GM12878 (cell line): ENCODE results near the gene NUMB. TPM values are rescaled to one million over a fixed set of nuclear protein-coding genes. Genes with fewer than 3 reads are reported as not detected.

Experiments used
- ATAC-seq: fragments of 200-7000 bp; cut with Tn5 transposase; 3 replicates; pipeline ENCODE4 v1.9.1; 2020; ENCODE audit warnings: mild to moderate bottlenecking, moderate library complexity
- BruUV-seq: library from RNA; stranded (reverse); fragments of 400-500 nt; replicated peaks from 2 replicates; lab custom pipeline; 2021; lab: Mats Ljungman, UMichigan
- CTCF ChIA-PET: fragments of 300-600 bp; sonication (Branson Sonifier 250); formaldehyde crosslinking; extraction: SDS; loops from one replicate; lab custom pipeline; 2021; ENCODE audit warnings: inconsistent platforms; lab: Yijun Ruan, JAX
- POLR2A ChIA-PET: fragments of 350-600 bp; formaldehyde crosslinking; extraction: SDS; loops from one replicate; lab custom pipeline; 2021; ENCODE audit warnings: inconsistent platforms; lab: Charles Lee
- RAD21 ChIA-PET: fragments of 300-600 bp; sonication (Branson Sonifier 250); formaldehyde crosslinking; loops from one replicate; lab custom pipeline; 2023; ENCODE audit warnings: antibody characterized with exemption; ENCODE audit not compliant: unreplicated experiment; lab: Charles Lee
- SMC1A ChIA-PET: fragments of 300-600 bp; sonication (Branson Sonifier 250); formaldehyde crosslinking; loops from one replicate; lab custom pipeline; 2023; ENCODE audit not compliant: unreplicated experiment, uncharacterized antibody; lab: Charles Lee
- DNase-seq: peaks from one replicate; pipeline ENCODE4 v3.0.0-alpha.2; 2011; ENCODE audit warnings: low read depth, low spot score
- FAIRE-seq: peaks from 3 replicates; lab custom pipeline; 2011; peaks lifted over from hg19 to GRCh38; lab: Jason Lieb, UNC
- H2AFZ ChIP-seq: 2 replicates; pipeline ENCODE4 v1.6.0; 2011; ENCODE audit warnings: low read depth, low read length, control low read depth; ENCODE audit not compliant: control insufficient read depth
- H3K27ac ChIP-seq: 2 replicates; pipeline ENCODE4 v1.5.1; 2011; ENCODE audit warnings: control low read depth; ENCODE audit not compliant: control insufficient read depth, insufficient read depth
- H3K27me3 ChIP-seq, 2 experiments: replicated peaks in 1 of 2; 2 replicates each; pipeline versions ENCODE4 v1.6.0 to v1.6.1; 2011; ENCODE audit warnings: low read length in 1 of 2; ENCODE audit not compliant: control insufficient read depth in 2 of 2, insufficient read depth in 2 of 2
- H3K36me3 ChIP-seq, 2 experiments: 2 replicates each; pipeline ENCODE4 v1.5.1; 2011; ENCODE audit warnings: low read length in 1 of 2; ENCODE audit not compliant: control insufficient read depth in 2 of 2, insufficient read depth in 2 of 2
- H3K4me1 ChIP-seq: 2 replicates; pipeline ENCODE4 v1.6.1; 2011; ENCODE audit warnings: mild to moderate bottlenecking, low read length, moderate library complexity, mixed read lengths; ENCODE audit not compliant: control insufficient read depth, insufficient read depth
- H3K4me2 ChIP-seq: 2 replicates; pipeline ENCODE4 v1.6.0; 2011; ENCODE audit warnings: control low read depth; ENCODE audit not compliant: control insufficient read depth, insufficient read depth
- H3K4me3 ChIP-seq: fragments of 200-600 bp; sonication (generic); 2 replicates; pipeline ENCODE4 v1.5.1; 2016
- H3K79me2 ChIP-seq: 2 replicates; pipeline ENCODE4 v1.6.0; 2011; ENCODE audit warnings: low read length; ENCODE audit not compliant: control insufficient read depth, insufficient read depth
- H3K9ac ChIP-seq: 2 replicates; pipeline ENCODE4 v1.8.0; 2011; ENCODE audit warnings: low read length, control low read depth, mixed read lengths; ENCODE audit not compliant: control insufficient read depth, insufficient read depth
- H3K9me3 ChIP-seq: replicated peaks from 3 replicates; pipeline ENCODE4 v1.5.1; 2011; ENCODE audit warnings: mild to moderate bottlenecking, low read length; ENCODE audit not compliant: control insufficient read depth, insufficient read depth
- H4K20me1 ChIP-seq: 2 replicates; pipeline ENCODE4 v1.6.0; 2011; ENCODE audit not compliant: control insufficient read depth, insufficient read depth
- IRF4 ChIP-seq: IDR thresholded peaks from 2 replicates; pipeline ENCODE4 v1.6.1; 2011; ENCODE audit warnings: low read depth, low read length
- SIN3A ChIP-seq: IDR thresholded peaks from 2 replicates; pipeline ENCODE4 v1.6.1; 2012; ENCODE audit warnings: low read depth, low read length, improper control_type of control experiment
- SREBF2 ChIP-seq: IDR thresholded peaks from 2 replicates; pipeline ENCODE4 v1.6.1; 2012; ENCODE audit warnings: mild to moderate bottlenecking, low read length
- ZBED1 ChIP-seq: IDR thresholded peaks from 2 replicates; pipeline ENCODE4 v1.6.1; 2016; ENCODE audit warnings: borderline replicate concordance
- ZSCAN29 ChIP-seq: fragments of 450-650 bp; IDR thresholded peaks from 2 replicates; pipeline ENCODE4 v1.6.1; 2017; ENCODE audit warnings: mild to moderate bottlenecking, moderate library complexity
- WGBS: methylation state at CpG from one replicate; pipeline ENCODE4 v1.1.6; 2016; ENCODE audit warnings: low lambda C conversion rate; ENCODE audit not compliant: insufficient replicate concordance, insufficient coverage; ENCODE audit errors: missing lambda C conversion rate; 5-methylcytosine and 5-hydroxymethylcytosine counted together
- in situ Hi-C: fragments of 300-500 bp; cut with MboI; formaldehyde crosslinking; loops from 9 replicates; pipeline ENCODE4 v1.14.3; 2018; ENCODE audit warnings: mixed read lengths
- intact Hi-C: fragments of 100-400 bp; cut with micrococcal nuclease; formaldehyde crosslinking; loops from one replicate; pipeline ENCODE4 v1.14.2; 2022; ENCODE audit not compliant: unreplicated experiment
- polyA plus RNA-seq, 11 experiments: library from polyadenylated mRNA; depleted of rRNA in 4 of 11; unstranded in 6 of 11; stranded (reverse) in 5 of 11; fragments of >200 nt; fragmentation: Nextera tagmentation in 4 of 11; fragmentation: Illumina TruSeq in 1 of 11; extraction: Ambion mirVana in 4 of 11; extraction: Trizol in 1 of 11; gene quantifications; 1 replicate in 1 of 11; 2 replicates in 10 of 11; pipeline versions ENCODE4 v1.2.1 to v1.2.3, GENCODE V29; 2011 to 2016; ENCODE audit warnings: inconsistent platforms in 2 of 11, missing spikeins in 2 of 11, low read depth in 1 of 11
- total RNA-seq, 4 experiments: library from RNA; depleted of rRNA in 3 of 4; stranded (reverse); fragments of >200 nt in 3 of 4; fragmentation: Illumina TruSeq in 1 of 4; extraction: Trizol in 1 of 4; gene quantifications; 2 replicates each; pipeline versions ENCODE4 v1.2.1 to v1.2.3, GENCODE V29; 2013 to 2021
- TF ChIP-seq, protein P1 (sequence below): IDR thresholded peaks from 2 replicates; pipeline ENCODE4 v1.6.1; 2012; ENCODE audit warnings: low read depth, low read length, improper control_type of control experiment
- TF ChIP-seq, protein P2 (sequence below): fragments of 450-650 bp; IDR thresholded peaks from 2 replicates; pipeline ENCODE4 v1.6.1; 2017; ENCODE audit warnings: low read depth, mild to moderate bottlenecking, moderate library complexity

The NUMB gene
- total and polyA plus RNA-seq, 10 of the 15 experiments (the other 5 are each of a cell fraction or from before 2014, with no cell fraction given) = 22.0 to 147 (median 48.9) TPM

DNA sequence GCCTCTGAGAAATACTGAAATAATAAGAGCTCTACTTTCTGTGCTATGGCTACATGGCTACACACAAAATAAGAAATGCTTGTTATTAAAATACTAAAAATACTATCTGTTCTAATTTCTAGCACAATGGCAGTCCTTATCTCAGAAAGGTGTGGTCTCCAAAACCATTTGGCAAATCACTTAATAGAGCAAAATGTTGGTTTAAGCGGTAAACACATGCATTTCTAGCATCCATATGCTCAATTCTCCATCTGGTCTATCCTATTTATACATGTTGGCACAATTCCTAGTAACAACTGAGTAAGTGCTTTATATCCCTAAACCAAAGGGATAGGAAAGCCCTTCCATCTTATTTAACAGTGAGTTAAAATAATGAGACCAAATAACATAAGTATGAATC lies 114.0 kb downstream of the NUMB start:
- in situ Hi-C loops = no loop called here
- intact Hi-C loops = no loop called here
- H4K20me1 ChIP-seq = no peaks in the 10 kb centered on the region
- no peak overlapping the region for H3K4me2 ChIP-seq
- SMC1A ChIA-PET = interaction anchor here (0.6 to 4.2 kb wide), 8 partner anchors 8 to 41 kb away, joined by 3 to 21 read pairs (median 4); no protein-coding TSS in a partner anchor
- H3K27ac ChIP-seq = no peak overlapping the region
- FAIRE-seq (no peak), ATAC-seq (no peak), DNase-seq (no peak)
- peaks cover 0 to 2% of the 10 kb centered on the region in 2 experiments; a peak in 1 of 4 replicates for H3K36me3 ChIP-seq
- BruUV-seq = no TSS peak
- TF ChIP-seq SIN3A = no peak
- no peak for TF ChIP-seq SREBF2
- TF ChIP-seq ZBED1 = no peak
- TF ChIP-seq ZSCAN29 = no peak
- TF ChIP-seq IRF4 = no peak
- TF ChIP-seq, protein P1, sequence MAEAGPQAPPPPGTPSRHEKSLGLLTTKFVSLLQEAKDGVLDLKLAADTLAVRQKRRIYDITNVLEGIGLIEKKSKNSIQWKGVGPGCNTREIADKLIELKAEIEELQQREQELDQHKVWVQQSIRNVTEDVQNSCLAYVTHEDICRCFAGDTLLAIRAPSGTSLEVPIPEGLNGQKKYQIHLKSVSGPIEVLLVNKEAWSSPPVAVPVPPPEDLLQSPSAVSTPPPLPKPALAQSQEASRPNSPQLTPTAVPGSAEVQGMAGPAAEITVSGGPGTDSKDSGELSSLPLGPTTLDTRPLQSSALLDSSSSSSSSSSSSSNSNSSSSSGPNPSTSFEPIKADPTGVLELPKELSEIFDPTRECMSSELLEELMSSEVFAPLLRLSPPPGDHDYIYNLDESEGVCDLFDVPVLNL = no peak
- no peaks in the 10 kb centered on the region for H3K4me1 ChIP-seq
- no peaks in the 10 kb centered on the region for H3K9me3 ChIP-seq
- WGBS = 100% methylated on average over 1 of the region's 1 CpG
- H2AFZ ChIP-seq = no peak overlapping the region
- POLR2A ChIA-PET = interaction anchor here (1.8 kb wide), 1 partner anchor 9 kb away, joined by 8 read pairs; no protein-coding TSS in a partner anchor
- H3K9ac ChIP-seq = no peak overlapping the region
- RAD21 ChIA-PET = no interaction called here
- H3K79me2 ChIP-seq = no peaks in the 10 kb centered on the region
- H3K4me3 ChIP-seq = no peak overlapping the region
- H3K27me3 ChIP-seq = no peaks in the 10 kb centered on the region
- CTCF ChIA-PET = interaction anchor here (0.6 to 1.5 kb wide), 4 partner anchors 10 to 121 kb away, joined by 3 read pairs; no protein-coding TSS in a partner anchor

DNA sequence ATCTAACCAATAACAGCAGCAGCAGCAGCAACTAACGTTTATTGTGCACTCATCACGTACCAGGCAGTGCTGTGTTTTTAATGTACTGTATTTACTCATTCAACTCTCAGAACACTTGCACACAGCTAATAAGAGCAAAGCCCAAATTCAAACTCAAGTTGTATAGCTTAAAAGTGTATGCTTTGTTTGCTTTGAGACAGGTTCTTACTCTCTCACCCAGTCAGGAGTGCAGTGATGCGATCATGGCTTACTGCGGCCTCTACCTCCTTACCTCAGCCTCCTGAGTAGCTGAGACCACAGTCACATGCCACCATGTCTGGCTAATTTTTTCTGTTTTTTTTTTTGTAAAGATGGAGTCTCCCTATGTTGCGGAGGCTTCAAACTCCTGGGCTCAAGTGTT lies 115.7 kb downstream of the NUMB start:
- Histone ChIP-seq H3K27ac (no peak overlapping the region), H3K9ac (no peak overlapping the region), H3K9me3 (no peaks in the 10 kb centered on the region), H3K4me1 (no peaks in the 10 kb centered on the region), H3K4me2 (no peak overlapping the region), H3K36me3 (0 out of 4 replicates have a peak, but pooled peaks cover 0 to 2% of the 10 kb centered on the region in 2 experiments), H2AFZ (no peak overlapping the region), H3K27me3 (no peaks in the 10 kb centered on the region), H4K20me1 (no peaks in the 10 kb centered on the region), H3K4me3 (no peak overlapping the region), H3K79me2 (no peaks in the 10 kb centered on the region)
- no peak for DNase-seq
- BruUV-seq = no TSS peak
- intact Hi-C loops (no loop called here), in situ Hi-C loops (no loop called here)
- ChIA-PET POLR2A (interaction anchor here (0.7 to 0.9 kb wide), 2 partner anchors 11 to 98 kb away, joined by 3 read pairs; no protein-coding TSS in a partner anchor), SMC1A (interaction anchor here (1.0 to 1.8 kb wide), 5 partner anchors 10 to 120 kb away, joined by 3 to 8 read pairs (median 4); no protein-coding TSS in a partner anchor), CTCF (interaction anchor here (0.7 to 1.5 kb wide), 5 partner anchors 8 to 395 kb away, joined by 3 to 6 read pairs (median 3); no protein-coding TSS in a partner anchor), RAD21 (no interaction called here)
- FAIRE-seq = no peak
- ATAC-seq = no peak
- TF ChIP-seq, protein P2, sequence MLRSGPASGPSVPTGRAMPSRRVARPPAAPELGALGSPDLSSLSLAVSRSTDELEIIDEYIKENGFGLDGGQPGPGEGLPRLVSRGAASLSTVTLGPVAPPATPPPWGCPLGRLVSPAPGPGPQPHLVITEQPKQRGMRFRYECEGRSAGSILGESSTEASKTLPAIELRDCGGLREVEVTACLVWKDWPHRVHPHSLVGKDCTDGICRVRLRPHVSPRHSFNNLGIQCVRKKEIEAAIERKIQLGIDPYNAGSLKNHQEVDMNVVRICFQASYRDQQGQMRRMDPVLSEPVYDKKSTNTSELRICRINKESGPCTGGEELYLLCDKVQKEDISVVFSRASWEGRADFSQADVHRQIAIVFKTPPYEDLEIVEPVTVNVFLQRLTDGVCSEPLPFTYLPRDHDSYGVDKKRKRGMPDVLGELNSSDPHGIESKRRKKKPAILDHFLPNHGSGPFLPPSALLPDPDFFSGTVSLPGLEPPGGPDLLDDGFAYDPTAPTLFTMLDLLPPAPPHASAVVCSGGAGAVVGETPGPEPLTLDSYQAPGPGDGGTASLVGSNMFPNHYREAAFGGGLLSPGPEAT = no peak
- 80% methylated on average over 5 of the region's 5 CpGs for WGBS
